GM18868 (cell line): ENCODE results near the gene RRP1B.
"Not testable (repeated sequence)": the region's sequence is repeated elsewhere in the genome, so short reads cannot be mapped to it uniquely, and the experiment has no call there.

Source experiments
- ATAC-seq: cut with Tn5 transposase; IDR thresholded peaks from one replicate; pipeline ENCODE4 v1.9.1; 2021; ENCODE audit warnings: mild to moderate bottlenecking, moderate library complexity; ENCODE audit not compliant: unreplicated experiment

Gene RRP1B

DNA sequence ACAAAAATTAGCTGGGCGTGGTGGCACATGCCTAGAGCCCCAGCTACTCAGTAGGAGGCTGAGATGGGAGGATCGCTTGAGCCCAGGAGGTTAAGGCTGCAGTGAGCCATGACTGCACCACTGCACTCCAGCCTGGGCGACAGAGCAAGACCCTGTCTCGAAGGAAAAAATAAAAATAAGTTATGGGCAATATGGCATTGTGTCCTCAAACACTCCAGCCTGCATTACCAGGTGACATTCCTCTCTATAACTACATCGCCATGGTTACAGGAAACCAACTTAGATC is 40.1 kb downstream of the RRP1B start:
- not testable (repeated sequence) for ATAC-seq

DNA sequence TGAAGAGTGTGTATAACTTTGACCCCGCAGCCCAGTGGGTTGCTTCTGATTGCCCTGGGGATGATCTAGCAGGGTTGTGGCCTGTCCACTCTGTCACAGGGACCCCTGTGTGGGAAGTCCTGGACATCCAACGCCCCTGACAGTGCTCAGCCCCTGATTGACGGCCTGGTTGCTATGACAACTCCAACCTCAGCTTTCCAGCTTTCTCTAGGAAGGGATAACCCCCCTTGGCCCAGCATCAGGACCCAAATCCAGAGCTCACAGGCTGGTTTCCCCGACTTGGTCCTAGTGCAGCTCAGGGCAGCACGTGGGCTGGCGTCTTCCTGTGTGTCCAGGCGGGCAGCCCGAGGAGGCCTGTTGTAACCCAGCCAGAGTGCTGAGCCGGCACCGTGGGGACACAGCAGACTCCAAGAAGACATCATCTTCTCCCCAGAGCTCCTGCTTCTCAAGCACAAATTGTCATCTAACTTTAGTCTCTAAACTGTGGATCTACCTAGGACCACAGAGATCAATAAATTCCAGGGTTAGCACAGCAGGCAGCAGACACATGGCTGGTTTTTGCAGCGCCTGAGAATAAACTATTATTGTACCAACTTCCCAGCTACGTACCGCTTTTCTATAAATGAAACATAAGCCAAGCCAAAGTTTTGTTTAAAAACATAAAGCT is 40.7 kb downstream of the RRP1B start:
- ATAC-seq: no peak

DNA sequence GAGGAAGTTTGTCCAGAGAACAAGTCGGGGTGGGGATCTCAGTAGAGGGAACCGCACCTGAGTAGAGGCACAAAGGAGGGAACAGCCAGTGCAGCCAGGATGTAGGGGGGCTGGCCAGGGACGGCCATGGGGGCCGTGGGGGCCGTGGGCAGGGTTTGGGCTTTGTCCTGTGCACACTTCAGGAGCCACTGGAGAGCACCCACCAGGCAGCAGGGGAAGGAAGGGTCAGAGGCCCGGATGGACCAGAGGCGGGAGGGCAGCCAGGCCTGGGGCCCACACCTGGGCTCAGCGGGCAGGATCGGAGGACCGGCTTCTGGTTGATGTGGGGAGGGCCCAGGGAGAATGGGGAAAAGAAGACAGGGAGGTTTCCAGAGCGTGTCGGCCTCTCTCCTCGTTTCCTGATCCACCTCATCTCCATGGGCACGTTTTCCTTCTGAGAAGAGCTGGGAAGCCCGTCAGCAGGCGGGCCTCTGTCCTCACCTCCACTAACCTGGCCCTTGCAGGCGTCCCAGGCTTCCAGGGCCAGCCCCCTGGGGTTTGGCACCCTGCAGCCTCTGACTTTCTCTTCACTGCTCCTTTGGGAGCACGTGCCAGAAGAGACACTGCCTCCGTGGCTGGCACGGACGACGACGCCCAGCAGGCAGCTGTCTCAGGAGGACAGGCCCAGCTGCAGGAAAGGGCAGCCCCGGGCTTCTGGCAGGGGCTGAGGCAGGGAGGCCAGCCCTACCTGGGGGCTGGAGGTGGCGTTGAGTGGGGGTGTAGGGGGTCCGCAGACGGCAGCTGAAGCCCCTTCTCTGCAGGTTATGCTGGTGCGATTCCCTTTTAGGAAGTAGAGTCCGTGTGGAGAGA is 42.8 kb downstream of the RRP1B start:
- ATAC-seq: no peak

DNA sequence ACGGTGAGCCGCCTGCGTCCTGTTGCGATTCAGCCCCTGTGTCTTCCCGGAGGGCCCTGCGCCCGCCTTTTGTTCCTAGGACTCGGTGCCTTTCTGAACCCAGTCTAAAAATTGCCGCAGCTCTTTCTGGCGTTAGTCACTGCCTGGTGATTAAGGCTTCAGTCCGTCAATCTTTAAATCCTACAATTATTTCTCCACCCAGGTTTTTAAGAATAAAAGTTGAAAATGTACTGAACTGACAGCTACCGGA is 43.4 kb downstream of the RRP1B start:
- ATAC-seq: no peak

DNA sequence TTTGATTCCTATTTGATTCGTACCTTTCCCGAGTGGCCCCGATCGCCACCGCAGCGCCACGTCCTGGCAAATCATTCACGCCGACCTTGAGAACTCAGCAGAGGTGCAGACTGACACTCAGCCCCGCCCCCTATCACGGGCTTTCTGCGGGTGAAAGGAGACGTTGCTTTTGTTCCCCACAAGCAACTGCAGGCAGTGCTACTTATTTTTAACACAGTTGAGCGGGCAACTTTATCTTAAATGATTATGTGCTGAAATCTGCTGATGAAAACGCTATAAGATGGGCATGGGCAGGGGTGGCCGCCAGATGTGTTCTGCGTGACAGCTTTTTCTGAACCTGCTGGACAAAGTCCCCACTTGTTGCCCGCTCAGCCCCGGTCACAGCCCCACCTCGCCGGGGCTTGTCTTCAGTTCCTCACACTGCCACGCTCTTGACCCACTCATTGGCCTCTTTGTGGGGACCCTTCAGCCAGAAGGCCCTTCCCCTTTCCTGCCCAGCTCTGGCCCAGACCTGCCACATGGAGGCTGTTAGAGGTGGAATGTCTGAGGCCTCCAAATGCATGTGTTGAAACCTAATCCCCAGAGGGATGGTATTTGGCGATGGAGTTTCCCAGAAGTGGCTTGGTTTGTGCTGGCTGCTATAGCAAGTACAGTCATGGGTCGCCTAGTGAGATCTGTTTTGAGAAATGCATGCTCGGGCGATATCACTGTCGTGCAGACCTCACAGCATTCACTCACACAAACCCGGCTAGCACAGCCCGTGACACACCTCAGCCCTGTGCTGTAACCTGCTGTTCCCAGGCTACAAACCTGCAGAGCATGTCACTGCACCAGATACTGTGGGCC is 43.9 kb downstream of the RRP1B start:
- ATAC-seq: no peak

DNA sequence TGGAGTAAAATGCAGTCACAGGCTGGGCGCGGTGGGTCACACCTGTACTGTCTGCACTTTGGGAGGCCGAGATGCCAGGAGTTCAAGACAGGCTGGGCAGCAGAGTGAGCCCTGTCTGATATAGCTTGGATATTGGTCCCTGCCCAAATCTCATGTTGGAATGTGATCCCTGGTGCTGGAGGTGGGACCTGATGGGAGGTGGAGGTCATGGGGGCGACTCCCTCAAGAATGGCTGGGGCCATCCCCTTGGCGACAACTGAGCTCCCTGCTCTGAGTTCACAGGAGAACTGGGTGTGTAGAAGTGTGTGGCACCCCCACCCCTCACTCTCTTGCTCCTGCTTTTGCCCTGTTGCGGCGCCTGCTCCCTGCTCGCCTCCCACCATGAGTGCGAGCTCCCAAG is 48.1 kb downstream of the RRP1B start:
- no peak for ATAC-seq

DNA sequence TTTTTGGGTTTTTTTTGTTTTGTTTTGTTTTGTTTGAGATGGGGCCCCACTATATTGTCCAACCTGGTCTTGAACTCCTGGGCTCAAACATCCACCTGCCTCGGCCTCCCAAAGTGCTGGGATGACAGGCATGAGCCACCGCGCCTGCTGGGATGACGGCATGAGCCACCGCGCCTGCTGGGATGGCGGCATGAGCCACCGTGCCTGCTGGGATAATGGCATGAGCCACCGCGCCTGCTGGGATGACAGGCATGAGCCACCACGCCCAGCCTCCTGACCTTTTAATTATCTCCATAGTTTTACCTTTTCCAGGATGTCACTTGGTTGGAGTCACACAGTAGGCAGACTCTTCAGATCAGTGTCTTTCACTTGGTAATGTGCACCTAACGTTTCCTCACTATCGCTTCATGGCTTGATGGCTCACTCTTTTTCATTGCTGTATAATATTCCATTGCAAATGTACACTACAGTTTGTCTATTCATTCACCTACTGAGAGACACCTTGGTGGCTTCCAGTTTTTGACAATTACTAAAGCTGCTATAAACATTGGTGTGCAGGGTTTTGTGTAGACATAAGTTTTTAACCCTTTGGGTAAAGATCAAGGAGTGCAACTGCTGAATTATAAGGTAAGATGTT is 49.5 kb downstream of the RRP1B start:
- no peak for ATAC-seq

DNA sequence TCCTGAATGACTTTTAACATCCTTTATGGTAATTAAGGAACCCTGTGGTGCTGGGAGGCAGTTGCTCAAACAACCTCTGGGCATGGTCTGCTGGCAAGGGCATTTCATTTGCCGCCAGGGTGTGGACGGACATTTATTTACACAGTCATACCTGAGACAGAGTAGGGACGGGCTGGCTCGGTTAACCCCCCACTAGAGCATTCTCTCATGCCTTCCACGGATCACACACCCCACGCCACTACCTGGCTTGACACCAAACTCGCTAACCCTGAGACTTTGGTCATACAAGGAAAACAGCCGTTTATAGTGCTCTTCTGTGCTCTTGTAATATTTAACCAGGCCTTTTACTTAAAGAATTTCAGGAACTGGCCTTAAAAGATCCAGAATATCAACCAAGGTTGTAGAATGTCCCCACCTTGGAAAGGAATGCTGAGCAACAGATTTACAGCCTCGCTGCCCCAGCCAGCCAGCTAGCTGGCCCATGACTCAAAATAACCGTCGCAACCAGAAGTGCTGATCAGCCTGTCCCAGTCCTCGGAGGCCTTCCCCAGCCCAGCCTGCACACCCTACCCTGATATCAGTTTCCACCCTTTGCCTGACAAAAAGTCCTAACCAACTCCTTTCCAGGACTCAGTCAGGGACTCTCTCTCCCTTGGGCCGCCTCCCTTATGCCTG is 53.0 kb downstream of the RRP1B start:
- ATAC-seq: no peak

DNA sequence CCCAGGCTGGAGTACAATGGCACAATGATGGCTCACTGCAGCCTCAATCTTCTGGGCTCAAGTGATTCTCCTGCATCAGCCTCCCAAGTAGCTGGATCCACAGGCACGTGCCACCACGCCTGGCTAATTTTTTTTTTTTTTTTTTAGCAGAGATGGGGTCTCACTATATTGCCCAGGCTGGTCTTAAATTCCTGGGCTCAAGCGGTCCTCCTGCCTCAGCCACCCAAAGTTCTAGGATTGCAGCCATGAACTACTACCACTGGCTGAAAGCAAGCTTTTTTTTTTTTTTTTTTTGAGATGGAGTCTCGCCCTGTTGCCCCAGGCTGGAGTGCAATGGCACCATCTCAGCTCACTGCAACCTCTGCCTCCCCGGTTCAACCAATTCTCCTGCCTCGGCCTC is 53.8 kb downstream of the RRP1B start:
- not testable (repeated sequence) for ATAC-seq

DNA sequence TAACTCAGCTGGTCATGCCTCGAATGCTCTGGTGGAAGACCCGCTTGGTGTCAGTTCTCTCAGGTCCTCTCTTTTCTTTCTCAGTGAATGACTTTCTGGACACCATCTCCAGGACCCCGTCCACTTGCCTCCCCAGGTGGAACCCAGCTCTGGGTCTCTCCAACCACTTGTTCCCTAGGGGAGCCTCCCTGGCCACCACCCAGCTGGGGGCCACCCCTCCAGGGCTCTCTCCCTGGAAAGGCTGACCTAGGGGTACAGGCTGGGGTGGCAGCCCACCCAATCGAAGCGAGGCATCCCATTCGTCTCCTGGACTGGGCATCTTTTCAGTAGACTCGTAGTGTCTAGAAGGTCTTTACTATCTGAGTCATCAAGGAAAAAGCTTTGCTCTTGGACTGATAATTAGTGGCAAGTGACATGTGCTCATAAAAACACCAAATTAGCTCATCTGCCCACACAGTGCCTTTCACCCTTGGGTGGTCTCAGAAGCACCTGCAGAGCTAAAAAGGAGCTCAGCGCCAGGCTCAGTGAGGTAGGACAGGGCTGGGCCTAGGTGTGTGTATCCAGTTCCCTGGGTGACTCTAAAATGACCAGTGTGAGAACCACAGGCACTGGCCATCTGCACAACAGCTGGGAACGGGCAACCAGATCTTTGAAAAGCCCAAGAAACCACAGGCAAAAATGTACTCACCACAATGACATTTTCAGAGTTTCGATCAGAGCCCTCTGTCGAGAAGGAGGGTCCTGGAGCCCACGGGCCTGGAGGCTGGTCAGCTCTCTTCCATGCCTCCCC is 57.2 kb downstream of the RRP1B start:
- ATAC-seq: no peak

DNA sequence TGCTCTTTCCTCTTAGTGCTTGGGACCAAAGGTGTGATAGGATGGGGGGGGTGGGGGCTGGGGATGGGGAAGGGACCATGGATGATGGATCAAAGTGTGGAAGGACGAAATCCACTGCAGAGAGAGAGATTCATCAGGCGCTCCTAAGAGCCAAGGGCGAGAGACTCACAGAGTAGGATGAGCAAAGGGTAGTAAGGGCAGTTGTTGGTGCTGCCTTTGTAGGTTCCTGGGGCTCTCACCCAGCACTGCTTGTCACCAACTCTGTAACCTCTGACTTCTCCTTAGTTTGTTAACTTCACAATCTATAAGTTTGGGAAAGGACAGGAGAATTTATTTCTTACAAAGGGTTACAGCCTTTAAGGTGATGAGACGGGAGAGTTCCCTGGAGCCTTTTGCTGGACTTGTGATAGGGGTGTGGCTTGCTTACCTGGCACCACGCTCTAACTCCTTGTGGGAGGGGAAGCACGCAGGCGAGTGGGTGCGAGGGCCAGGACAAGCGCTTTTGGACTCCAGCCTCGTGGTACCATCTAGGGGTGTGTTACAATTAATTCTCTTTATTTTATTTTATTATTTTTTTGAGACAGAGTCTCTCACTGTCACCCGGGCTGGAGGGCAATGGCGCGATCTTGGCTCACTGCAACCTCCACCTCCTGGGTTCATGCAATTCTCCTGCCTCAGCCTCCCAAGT is 58.0 kb downstream of the RRP1B start:
- no peak for ATAC-seq

DNA sequence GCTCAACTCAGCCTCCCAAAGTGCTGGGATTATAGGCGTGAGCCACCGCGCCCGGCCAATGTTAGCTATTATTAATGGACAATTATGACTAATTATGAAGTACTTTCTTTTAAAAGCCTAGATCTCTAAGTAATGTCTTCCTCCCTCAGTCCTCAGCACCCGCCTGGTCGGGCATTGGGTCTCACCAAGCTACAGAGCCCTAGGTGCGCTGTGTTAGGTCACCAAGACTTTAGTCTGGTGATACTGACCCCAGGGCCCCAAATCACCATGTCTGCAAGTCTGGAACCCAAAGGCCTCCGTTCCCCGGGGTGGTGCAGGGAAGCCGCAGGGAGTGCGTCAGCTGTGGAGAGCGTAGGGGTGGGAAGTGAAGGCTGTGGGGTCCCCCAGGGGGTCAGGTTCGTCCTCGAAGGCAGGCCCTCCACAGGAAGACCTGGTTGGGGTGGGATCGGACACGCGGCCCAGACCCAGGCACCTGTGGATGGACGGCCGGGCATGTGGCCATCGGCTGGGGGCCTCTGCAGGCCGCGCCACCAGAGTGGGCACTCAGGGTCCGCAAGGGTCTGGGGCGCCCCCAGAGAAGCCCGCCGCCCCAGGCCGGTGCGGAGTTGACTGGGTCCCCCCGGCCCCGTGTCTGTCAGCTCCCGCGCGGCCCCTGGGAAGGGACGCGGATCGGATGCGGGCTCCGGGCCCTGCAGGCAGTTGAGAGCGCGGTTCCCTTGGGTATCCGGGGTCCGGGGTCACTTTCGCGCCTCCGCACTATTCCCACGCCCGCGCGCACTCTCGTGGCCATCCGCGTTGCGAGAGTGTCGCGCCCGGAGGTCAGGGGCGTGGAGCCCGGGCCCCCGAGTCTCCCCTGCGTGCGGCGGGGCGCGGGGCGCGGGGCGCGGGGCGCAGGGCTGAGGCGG is 58.9 kb downstream of the RRP1B start:
- no peak for ATAC-seq

DNA sequence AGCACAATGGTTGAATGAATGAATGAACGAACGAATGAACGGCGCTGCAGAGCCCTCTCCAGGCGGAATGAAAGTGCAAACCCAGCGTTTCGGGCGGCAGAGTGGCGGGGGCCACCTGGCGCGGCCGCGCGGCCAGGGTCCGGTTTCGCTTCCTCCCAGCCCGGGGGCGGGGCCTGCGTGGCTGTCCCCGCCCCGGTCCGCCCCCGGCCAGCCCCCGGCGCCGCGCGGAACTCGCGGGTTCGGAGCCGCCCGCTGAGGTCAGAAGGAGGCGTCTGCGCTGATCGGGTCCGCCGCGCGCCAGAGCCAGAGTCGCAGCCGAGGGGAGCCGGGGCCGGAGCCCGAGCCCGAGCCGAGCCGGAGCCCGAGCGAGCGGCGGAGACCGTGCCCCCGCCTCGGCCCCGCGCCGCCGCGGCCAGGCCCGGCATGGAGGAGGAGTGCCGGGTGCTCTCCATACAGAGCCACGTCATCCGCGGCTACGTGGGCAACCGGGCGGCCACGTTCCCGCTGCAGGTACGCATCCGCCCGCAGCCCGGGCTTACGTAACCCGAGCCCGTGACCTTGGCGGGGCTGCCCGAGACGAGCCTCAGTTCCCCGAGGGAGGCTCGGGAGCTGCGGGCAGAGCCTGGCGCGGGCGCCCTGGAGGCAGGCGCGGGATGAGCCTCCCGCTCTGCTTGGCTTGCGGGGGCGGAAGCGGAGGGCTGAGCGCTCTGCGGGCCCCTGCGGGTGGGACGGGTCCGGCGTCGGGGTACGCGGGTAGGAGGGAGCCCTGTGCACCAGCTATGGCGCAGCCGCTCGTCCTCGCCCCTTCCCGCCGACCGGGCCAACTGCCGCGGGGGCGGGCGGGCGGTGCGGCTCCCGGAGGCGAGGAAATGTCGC is 59.8 kb downstream of the RRP1B start, which contains the start of gene PDXK:
PDXK (plus strand) TSS at position 258 of the 876 bp plus-strand sequence; CDS start at position 424, 166 bp downstream.
- ATAC-seq: peak; percentile 66

DNA sequence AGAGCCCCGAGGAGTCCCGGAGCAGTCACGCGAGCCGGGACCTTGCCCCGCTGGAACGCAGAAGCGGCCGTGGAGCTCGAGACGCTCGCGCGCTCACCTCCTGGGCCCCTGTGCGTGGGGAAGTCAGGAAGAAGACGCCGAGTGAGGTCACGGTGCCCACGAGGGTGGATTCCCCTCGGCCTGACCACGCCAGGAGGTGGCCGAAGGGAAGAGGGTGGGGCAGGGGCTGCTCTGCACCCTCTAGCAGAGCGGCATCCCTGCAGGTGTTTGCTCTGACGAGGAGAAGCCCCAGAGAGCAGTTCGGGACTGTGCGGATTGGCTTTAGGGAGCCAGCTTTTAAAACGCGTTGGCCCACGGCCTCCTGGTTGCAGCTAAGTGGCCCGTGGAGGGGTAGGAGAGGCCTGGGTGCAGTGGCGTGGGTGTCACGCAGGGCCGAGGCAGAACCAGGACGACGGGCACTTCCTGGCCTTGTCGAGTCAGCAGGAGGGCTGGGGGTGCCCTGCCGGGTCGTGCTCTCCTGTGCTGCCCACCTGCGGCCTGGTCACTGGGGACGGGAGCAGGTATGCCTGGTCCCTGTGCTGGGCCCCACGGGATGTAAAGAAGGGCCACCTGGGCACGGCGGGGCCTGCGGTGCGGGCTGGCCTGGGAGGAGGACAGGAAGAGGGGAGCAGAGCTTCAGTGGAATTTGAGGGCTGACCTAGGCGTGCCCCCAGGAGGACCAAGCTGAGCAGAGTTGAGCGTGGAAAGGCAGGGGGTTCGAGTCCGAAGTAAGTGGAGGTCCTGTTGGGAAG is 60.6 kb downstream of the RRP1B start:
- ATAC-seq: no peak

DNA sequence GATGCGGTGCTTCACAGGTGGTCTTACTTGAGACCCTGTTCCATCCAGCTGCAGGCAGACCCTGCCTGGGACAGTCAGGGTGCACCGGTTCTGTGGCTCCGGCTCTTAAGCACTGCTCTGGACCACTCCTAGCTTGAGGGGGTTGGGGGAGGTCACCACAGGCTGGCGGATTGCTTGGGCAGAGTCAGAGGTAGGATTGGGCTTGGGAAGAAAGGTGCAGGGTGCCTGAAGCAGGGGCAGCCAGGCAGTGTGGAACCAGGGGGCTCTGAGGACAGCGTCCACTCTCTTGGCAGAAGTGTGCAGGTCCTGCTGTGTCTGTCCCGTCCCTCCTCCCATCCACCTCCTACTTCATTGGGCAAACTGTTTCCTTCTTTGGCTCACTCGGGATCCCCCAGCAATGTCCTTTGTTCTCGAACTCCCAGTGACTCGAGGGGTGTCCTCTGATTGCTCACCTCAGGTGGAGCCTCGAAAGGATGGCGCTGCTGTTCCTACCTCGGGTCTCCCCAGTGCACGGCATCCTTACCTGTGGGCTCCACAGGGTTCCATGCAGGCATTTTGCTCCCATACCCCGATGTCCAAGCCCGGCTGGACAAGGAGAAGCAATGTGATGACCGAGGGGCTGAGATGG is 61.3 kb downstream of the RRP1B start:
- ATAC-seq: no peak

DNA sequence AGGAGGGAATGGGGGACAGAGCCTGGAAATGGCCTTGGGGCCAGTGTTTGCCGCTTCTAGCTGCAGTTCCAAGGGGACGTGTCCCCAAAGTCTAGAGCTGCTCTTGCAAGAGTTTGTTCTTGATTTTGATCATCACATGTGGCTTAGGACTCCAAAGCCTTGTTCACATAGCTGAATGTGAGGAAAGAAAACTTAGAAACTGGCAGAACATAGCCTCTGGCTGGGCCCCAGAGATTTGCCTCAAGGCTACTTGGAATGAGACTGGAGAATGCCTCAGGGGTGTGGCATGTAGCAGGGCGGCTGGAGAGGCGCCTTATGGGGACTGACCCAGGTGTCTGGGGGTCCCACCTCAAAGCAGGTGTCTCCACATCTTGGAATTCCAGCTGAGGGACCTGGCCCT is 61.8 kb downstream of the RRP1B start:
- no peak for ATAC-seq
